ENCODE data around the gene CENPP.

DNA sequence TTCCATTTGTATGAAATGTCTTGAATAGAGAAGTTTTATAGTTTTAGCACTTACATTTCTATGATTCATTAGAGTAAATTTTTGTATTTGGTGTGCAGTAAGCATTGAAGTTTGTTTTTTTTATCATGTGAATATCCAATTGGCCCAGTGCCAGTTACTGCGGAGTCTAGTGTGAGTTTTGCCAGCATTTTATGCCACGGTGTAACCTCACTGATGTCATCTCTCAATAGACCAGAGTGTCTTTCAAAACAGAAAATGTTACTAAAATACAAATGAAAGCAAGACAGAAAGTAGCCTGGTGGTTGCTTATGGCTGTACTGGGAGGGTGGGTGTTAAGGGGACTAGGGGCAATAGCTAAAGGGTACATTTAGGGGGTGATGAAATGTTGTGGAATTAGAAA lies 281.3 kb downstream of the CENPP start:
- TF ChIP-seq, protein P1, sequence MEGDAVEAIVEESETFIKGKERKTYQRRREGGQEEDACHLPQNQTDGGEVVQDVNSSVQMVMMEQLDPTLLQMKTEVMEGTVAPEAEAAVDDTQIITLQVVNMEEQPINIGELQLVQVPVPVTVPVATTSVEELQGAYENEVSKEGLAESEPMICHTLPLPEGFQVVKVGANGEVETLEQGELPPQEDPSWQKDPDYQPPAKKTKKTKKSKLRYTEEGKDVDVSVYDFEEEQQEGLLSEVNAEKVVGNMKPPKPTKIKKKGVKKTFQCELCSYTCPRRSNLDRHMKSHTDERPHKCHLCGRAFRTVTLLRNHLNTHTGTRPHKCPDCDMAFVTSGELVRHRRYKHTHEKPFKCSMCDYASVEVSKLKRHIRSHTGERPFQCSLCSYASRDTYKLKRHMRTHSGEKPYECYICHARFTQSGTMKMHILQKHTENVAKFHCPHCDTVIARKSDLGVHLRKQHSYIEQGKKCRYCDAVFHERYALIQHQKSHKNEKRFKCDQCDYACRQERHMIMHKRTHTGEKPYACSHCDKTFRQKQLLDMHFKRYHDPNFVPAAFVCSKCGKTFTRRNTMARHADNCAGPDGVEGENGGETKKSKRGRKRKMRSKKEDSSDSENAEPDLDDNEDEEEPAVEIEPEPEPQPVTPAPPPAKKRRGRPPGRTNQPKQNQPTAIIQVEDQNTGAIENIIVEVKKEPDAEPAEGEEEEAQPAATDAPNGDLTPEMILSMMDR (IDR thresholded peaks at IDR 0.05; ENCODE audit: insufficient read depth, low read length, poor library complexity, severe bottlenecking), result no peak
- no peak for TF ChIP-seq EZH2phosphoT487 (conservative IDR thresholded peaks at IDR 0.05; ENCODE audit: low read length)
